Mesenchymal stem cell (in vitro differentiated cells and primary cell): ENCODE results near the gene ARPC4.

Source experiments
- DNase-seq: peaks from one replicate; pipeline ENCODE4 v3.0.0-alpha.2; 2013
- H2AFZ ChIP-seq: one replicate; pipeline ENCODE4 v1.6.1; 2013; ENCODE audit warnings: low read depth, mild to moderate bottlenecking, control low read depth, inconsistent platforms, low read length, moderate library complexity
- H2AK5ac ChIP-seq: 2 replicates; pipeline ENCODE4 v1.6.1; 2013; ENCODE audit warnings: low read length, moderate library complexity, mild to moderate bottlenecking, inconsistent platforms; ENCODE audit not compliant: severe bottlenecking
- H2BK120ac ChIP-seq: one replicate; pipeline ENCODE4 v1.6.1; 2013; ENCODE audit warnings: low read depth, mild to moderate bottlenecking, inconsistent platforms, low read length, moderate library complexity
- H2BK12ac ChIP-seq, 2 experiments: one replicate each; pipeline ENCODE4 v1.6.1; 2013; ENCODE audit warnings: inconsistent platforms in 2 of 2, low read length in 2 of 2, mild to moderate bottlenecking in 2 of 2, moderate library complexity in 2 of 2, control low read depth in 1 of 2
- H2BK15ac ChIP-seq: one replicate; pipeline ENCODE4 v1.6.1; 2013; ENCODE audit warnings: mild to moderate bottlenecking, low read depth, inconsistent platforms; ENCODE audit not compliant: poor library complexity, severe bottlenecking
- H2BK5ac ChIP-seq: 2 replicates; pipeline ENCODE4 v1.6.1; 2013; ENCODE audit warnings: low read depth, mild to moderate bottlenecking, low read length, control low read depth, inconsistent platforms; ENCODE audit not compliant: poor library complexity, severe bottlenecking
- H3K14ac ChIP-seq, 2 experiments: one replicate each; pipeline ENCODE4 v1.6.1; 2013; ENCODE audit warnings: inconsistent platforms in 2 of 2, low read length in 2 of 2, control low read depth in 1 of 2, mild to moderate bottlenecking in 1 of 2, moderate library complexity in 1 of 2
- H3K18ac ChIP-seq, 2 experiments: one replicate each; pipeline ENCODE4 v1.6.1; 2013; ENCODE audit warnings: inconsistent platforms in 2 of 2, low read length in 2 of 2, control low read depth in 1 of 2, low read depth in 1 of 2, mild to moderate bottlenecking in 1 of 2
- H3K23ac ChIP-seq, 2 experiments: one replicate each; pipeline ENCODE4 v1.6.1; 2013; ENCODE audit warnings: inconsistent platforms in 2 of 2, low read length in 2 of 2, mild to moderate bottlenecking in 2 of 2, moderate library complexity in 2 of 2, control low read depth in 1 of 2
- H3K27ac ChIP-seq: 2 replicates; pipeline ENCODE4 v1.5.1; 2013; ENCODE audit warnings: mild to moderate bottlenecking, moderate library complexity, low read length, control low read depth, inconsistent platforms; ENCODE audit not compliant: poor library complexity, severe bottlenecking
- H3K27me3 ChIP-seq, 2 experiments: 2 replicates each; pipeline versions ENCODE4 v1.6.1 to v1.7.0; 2013; ENCODE audit warnings: low read length in 2 of 2, mild to moderate bottlenecking in 2 of 2, moderate library complexity in 2 of 2, control low read depth in 1 of 2, inconsistent platforms in 1 of 2; ENCODE audit not compliant: control insufficient read depth in 1 of 2, insufficient read depth in 1 of 2
- H3K36me3 ChIP-seq, 2 experiments: 2 replicates each; pipeline versions ENCODE4 v1.6.1 to v1.7.0; 2013; ENCODE audit warnings: low read length in 2 of 2, control low read depth in 1 of 2, inconsistent platforms in 1 of 2, low read depth in 1 of 2, mild to moderate bottlenecking in 1 of 2; ENCODE audit not compliant: insufficient read depth in 2 of 2, control insufficient read depth in 1 of 2
- H3K4ac ChIP-seq, 2 experiments: one replicate each; pipeline ENCODE4 v1.6.1; 2013; ENCODE audit warnings: inconsistent platforms in 2 of 2, low read length in 2 of 2, mild to moderate bottlenecking in 2 of 2, moderate library complexity in 2 of 2, control low read depth in 1 of 2, low read depth in 1 of 2
- H3K4me1 ChIP-seq: 2 replicates; pipeline ENCODE4 v1.6.1; 2013; ENCODE audit warnings: low read depth, low read length, control low read depth; ENCODE audit not compliant: control insufficient read depth, insufficient read depth
- H3K4me2 ChIP-seq: 2 replicates; pipeline ENCODE4 v1.6.1; 2013; ENCODE audit warnings: low read length, mild to moderate bottlenecking, inconsistent platforms; ENCODE audit not compliant: poor library complexity, severe bottlenecking
- H3K4me3 ChIP-seq, 2 experiments: 2 replicates each; pipeline versions ENCODE4 v1.5.1 to v1.7.0; 2013; ENCODE audit warnings: low read length in 2 of 2, mild to moderate bottlenecking in 2 of 2, control low read depth in 1 of 2, low read depth in 1 of 2; ENCODE audit not compliant: insufficient read depth in 1 of 2
- H3K79me1 ChIP-seq: replicated peaks from 2 replicates; pipeline ENCODE4 v1.6.1; 2013; ENCODE audit warnings: mild to moderate bottlenecking, control low read depth, low read length, inconsistent platforms; ENCODE audit not compliant: poor library complexity, severe bottlenecking
- H3K9ac ChIP-seq: 2 replicates; pipeline ENCODE4 v1.7.0; 2013; ENCODE audit warnings: mild to moderate bottlenecking, low read length, moderate library complexity
- H3K9me3 ChIP-seq: 2 replicates; pipeline ENCODE4 v1.7.0; 2013; ENCODE audit warnings: mild to moderate bottlenecking, low read length; ENCODE audit not compliant: control insufficient read depth
- H4K8ac ChIP-seq: one replicate; pipeline ENCODE4 v1.6.1; 2013; ENCODE audit warnings: inconsistent platforms, mild to moderate bottlenecking, low read length, moderate library complexity
- H4K91ac ChIP-seq: one replicate; pipeline ENCODE4 v1.6.1; 2013; ENCODE audit warnings: mild to moderate bottlenecking, low read length, inconsistent platforms
- WGBS: methylation state at CpG from one replicate; pipeline ENCODE4 v1.1.7; 2013; ENCODE audit warnings: mixed read lengths; 5-methylcytosine and 5-hydroxymethylcytosine counted together

The ARPC4 gene

GRCh38 chr3:9765865-9766264 is 27.0 kb upstream of the ARPC4 start:
- Histone ChIP-seq H3K79me1 (peaks cover 19% of the 10 kb centered on the region), H3K14ac (no peak overlapping the region)

GRCh38 chr3:9767418-9767817 is 25.5 kb upstream of the ARPC4 start:
- no peaks in the 10 kb centered on the region for H3K9me3 ChIP-seq
- H3K4me2 ChIP-seq, result no peak overlapping the region
- H3K4me1 ChIP-seq, result peaks cover 12% of the 10 kb centered on the region
- H3K4me3 ChIP-seq, result no peak overlapping the region
- 88% methylated on average over 7 of the region's 7 CpGs for WGBS
- H2BK15ac ChIP-seq, result no peak overlapping the region
- H3K23ac ChIP-seq, result no peak overlapping the region
- H3K79me1 ChIP-seq, result peaks cover 19% of the 10 kb centered on the region
- no peak overlapping the region for H2BK12ac ChIP-seq
- H2BK5ac ChIP-seq, result no peak overlapping the region
- no peak overlapping the region for H3K18ac ChIP-seq
- peak overlapping the region; percentile 1 for H3K9ac ChIP-seq
- no peak overlapping the region for H4K8ac ChIP-seq
- H3K14ac ChIP-seq, result no peak overlapping the region
- H4K91ac ChIP-seq, result no peak overlapping the region
- no peak overlapping the region for H2AFZ ChIP-seq
- peaks cover 10 to 22% of the 10 kb centered on the region in 2 experiments for H3K36me3 ChIP-seq
- no peak overlapping the region for H3K4ac ChIP-seq
- no peak overlapping the region for H2BK120ac ChIP-seq
- no peak overlapping the region for H2AK5ac ChIP-seq
- DNase-seq, result no peak
- H3K27ac ChIP-seq, result no peak overlapping the region
- no peaks in the 10 kb centered on the region for H3K27me3 ChIP-seq

More at GRCh38 chr3:9765865-9766264, 27.0 kb upstream of the ARPC4 start:
- Histone ChIP-seq H3K27me3 (no peaks in the 10 kb centered on the region), H3K4me1 (peaks cover 12% of the 10 kb centered on the region), H2BK12ac (no peak overlapping the region), H2AFZ (no peak overlapping the region), H3K36me3 (peaks cover 16 to 36% of the 10 kb centered on the region in 2 experiments), H4K8ac (peak overlapping the region; percentile 10), H3K23ac (no peak overlapping the region), H2BK120ac (no peak overlapping the region), H3K4me3 (no peak overlapping the region), H3K27ac (no peak overlapping the region), H4K91ac (no peak overlapping the region), H2BK15ac (no peak overlapping the region), H3K18ac (no peak overlapping the region), H2BK5ac (no peak overlapping the region), H2AK5ac (no peak overlapping the region), H3K4ac (no peak overlapping the region), H3K9me3 (no peaks in the 10 kb centered on the region), H3K9ac (no peak overlapping the region), H3K4me2 (no peak overlapping the region)
- WGBS, result 89% methylated on average over 4 of the region's 4 CpGs
- no peak for DNase-seq

- Histone ChIP-seq H2AK5ac (no peak overlapping the region), H4K8ac (no peak overlapping the region), H3K4me3 (peak overlapping the region in 1 of 2 experiments; percentile 86), H2BK12ac (no peak overlapping the region), H2AFZ (no peak overlapping the region), H3K27ac (no peak overlapping the region), H3K9me3 (no peaks in the 10 kb centered on the region), H3K36me3 (peaks cover 5 to 15% of the 10 kb centered on the region in 2 experiments), H3K79me1 (peaks cover 16% of the 10 kb centered on the region), H3K4me1 (peaks cover 12% of the 10 kb centered on the region), H3K4me2 (no peak overlapping the region), H2BK120ac (no peak overlapping the region), H2BK15ac (no peak overlapping the region), H3K27me3 (no peaks in the 10 kb centered on the region), H2BK5ac (no peak overlapping the region), H3K14ac (no peak overlapping the region), H3K23ac (no peak overlapping the region), H3K18ac (no peak overlapping the region), H4K91ac (no peak overlapping the region), H3K9ac (peak overlapping the region; percentile 93), H3K4ac (no peak overlapping the region)
- 88% methylated on average over 5 of the region's 6 CpGs for WGBS
- no peak for DNase-seq
Observed at GRCh38 chr3:9768141-9768775, 24.6 kb upstream of the ARPC4 start.

GRCh38 chr3:9769012-9769411 is 23.9 kb upstream of the ARPC4 start:
- H3K9ac ChIP-seq, result peak overlapping the region; percentile 93
- WGBS, result 95% methylated on average over 5 of the region's 5 CpGs
- H4K8ac ChIP-seq, result peak overlapping the region; percentile 47
- peak overlapping the region in 1 of 2 experiments; percentile 57 for H2BK12ac ChIP-seq
- peak overlapping the region; percentile 96 for H3K4me2 ChIP-seq
- H3K14ac ChIP-seq, result peak overlapping the region in 1 of 2 experiments; percentile 58
- peak overlapping the region; percentile 66 for H2AK5ac ChIP-seq
- H2BK5ac ChIP-seq, result no peak overlapping the region
- H3K18ac ChIP-seq, result no peak overlapping the region
- H3K9me3 ChIP-seq, result no peaks in the 10 kb centered on the region
- peak overlapping the region in 1 of 2 experiments; percentile 56 for H3K4ac ChIP-seq
- H4K91ac ChIP-seq, result no peak overlapping the region
- H3K27me3 ChIP-seq, result no peaks in the 10 kb centered on the region
- H2AFZ ChIP-seq, result no peak overlapping the region
- DNase-seq, result no peak
- H3K4me3 ChIP-seq, result peak overlapping the region in 1 of 2 experiments; percentile 86
- H2BK120ac ChIP-seq, result no peak overlapping the region
- peaks cover 16% of the 10 kb centered on the region for H3K79me1 ChIP-seq
- H3K23ac ChIP-seq, result peak overlapping the region in 1 of 2 experiments; percentile 41
- H2BK15ac ChIP-seq, result peak overlapping the region; percentile 61
- H3K36me3 ChIP-seq, result peaks cover 5 to 15% of the 10 kb centered on the region in 2 experiments
- peaks cover 12% of the 10 kb centered on the region for H3K4me1 ChIP-seq
- no peak overlapping the region for H3K27ac ChIP-seq
